Hepatocyte (in vitro differentiated cells): ENCODE results near the gene VOPP1.

Experiments used
- CTCF ChIP-seq: fragments of 200-600 bp; sonication (generic); IDR thresholded peaks from 2 replicates; pipeline ENCODE4 v1.5.1; 2016; ENCODE audit warnings: antibody characterized with exemption, mild to moderate bottlenecking; ENCODE audit not compliant: poor library complexity
- EZH2 ChIP-seq: fragments of 200-600 bp; sonication (generic); IDR thresholded peaks from 2 replicates; pipeline ENCODE4 v1.6.1; 2016; ENCODE audit warnings: antibody characterized with exemption, mild to moderate bottlenecking, borderline replicate concordance
- EZH2phosphoT487 ChIP-seq: fragments of 200-600 bp; sonication (generic); IDR thresholded peaks from one replicate; pipeline ENCODE4 v1.6.1; 2018; ENCODE audit warnings: antibody characterized with exemption, mild to moderate bottlenecking, low read depth, moderate library complexity; ENCODE audit not compliant: unreplicated experiment, severe bottlenecking

GRCh38 chr7:55517936-55518689, 54.2 kb downstream of the VOPP1 start:
- TF ChIP-seq CTCF: no peak
- TF ChIP-seq EZH2phosphoT487: no peak
- TF ChIP-seq EZH2: no peak
